A549 (cell line): ENCODE results near the gene HOXD8.

Experiments
- CBX8 ChIP-seq: fragments of 200-600 bp; sonication (generic); IDR thresholded peaks from 2 replicates; pipeline ENCODE4 v1.6.1; 2016
- CEBPB ChIP-seq, 2 experiments: fragments of >200 bp in 1 of 2; sonication (Bioruptor Twin) in 1 of 2; formaldehyde crosslinking in 1 of 2; IDR thresholded peaks; 2 replicates each; pipeline ENCODE4 v1.6.1; 2012 to 2016
- CHD2 ChIP-seq: fragments of 150-350 bp; IDR thresholded peaks from 2 replicates; pipeline ENCODE4 v1.6.1; 2014; ENCODE audit warnings: low read length; ENCODE audit not compliant: partially characterized antibody
- CTCF ChIP-seq: fragments of >200 bp; sonication (Bioruptor Twin); formaldehyde crosslinking; IDR thresholded peaks from 3 replicates; pipeline ENCODE4 v1.5.1; 2016
- EP300 ChIP-seq, 2 experiments: fragments of >200 bp; sonication (Bioruptor Twin); formaldehyde crosslinking; IDR thresholded peaks; 2 replicates in 1 of 2; 3 replicates in 1 of 2; pipeline ENCODE4 v1.6.1; 2016 to 2017
- ESRRA ChIP-seq: fragments of 150-350 bp; IDR thresholded peaks from 2 replicates; pipeline ENCODE4 v1.6.1; 2014; ENCODE audit warnings: mild to moderate bottlenecking, low read length, borderline replicate concordance
- KDM5A ChIP-seq: fragments of 200-600 bp; sonication (generic); IDR thresholded peaks from 2 replicates; pipeline ENCODE4 v1.6.1; 2016; ENCODE audit warnings: antibody characterized with exemption, mild to moderate bottlenecking
- MAZ ChIP-seq: fragments of 150-350 bp; IDR thresholded peaks from 2 replicates; pipeline ENCODE4 v1.6.1; 2014; ENCODE audit warnings: antibody characterized with exemption, low read depth, low read length, borderline replicate concordance
- POLR2A ChIP-seq: IDR thresholded peaks from 2 replicates; pipeline ENCODE4 v1.6.1; 2012; ENCODE audit warnings: mild to moderate bottlenecking, low read length
- REST ChIP-seq: fragments of 200-600 bp; sonication (generic); IDR thresholded peaks from 2 replicates; pipeline ENCODE4 v1.6.1; 2016; ENCODE audit warnings: antibody characterized with exemption, mild to moderate bottlenecking, moderate library complexity
- ZC3H11A ChIP-seq: fragments of 450-650 bp; IDR thresholded peaks from 2 replicates; pipeline ENCODE4 v1.6.1; 2014; ENCODE audit warnings: antibody characterized with exemption, mild to moderate bottlenecking

- no peak for TF ChIP-seq REST
- TF ChIP-seq ZC3H11A, result no peak
- no peak for TF ChIP-seq CTCF
- TF ChIP-seq POLR2A, result no peak
- no peak for TF ChIP-seq CBX8
- no peak for TF ChIP-seq ESRRA
- no peak for TF ChIP-seq CHD2
- TF ChIP-seq EP300 (IDR thresholded peaks at IDR 0.05), result no peak
- no peak for TF ChIP-seq KDM5A
- no peak for TF ChIP-seq CEBPB (IDR thresholded peaks at IDR 0.05)
- TF ChIP-seq MAZ, result no peak
These were observed 44.3 kb upstream of the HOXD8 start for GRCh38 chr2:176085120-176085788.
